ENCODE results near the gene SF3B3. TPM values are rescaled to one million over a fixed set of nuclear protein-coding genes. Genes with fewer than 3 reads are reported as not detected.

The SF3B3 gene
- total RNA-seq, 1 experiment from 2014 or later, result 403 TPM

GRCh38 chr16:70550082-70550481 lies 26.5 kb downstream of the SF3B3 start:
- POLR2A ChIA-PET, result no interaction called here

More at GRCh38 chr16:70550082-70550481, 26.5 kb downstream of the SF3B3 start:
- Histone ChIP-seq H3K79me2 (ENCODE audit: insufficient read depth, low read length) (peaks cover 100% of the 10 kb centered on the region), H3K9me3 (ENCODE audit: control insufficient read depth in 1 of 2, insufficient read depth in 1 of 2, low read depth in 1 of 2, low read length in 2 of 2) (no peaks in the 10 kb centered on the region), H3K9me2 (ENCODE audit: insufficient read depth) (no peaks in the 10 kb centered on the region), H3K27me3 (ENCODE audit: insufficient read depth, low read length) (no peaks in the 10 kb centered on the region), H3K9ac (ENCODE audit: low read length) (no peak overlapping the region), H4K20me1 (ENCODE audit: insufficient read depth) (peaks cover 27% of the 10 kb centered on the region; the same call in 1 of the 2 replicates), H3K36me3 (ENCODE audit: control insufficient read depth in 1 of 2, insufficient read depth in 2 of 2, low read length in 2 of 2) (peaks cover 72 to 84% of the 10 kb centered on the region in 2 experiments), H2AFZ (ENCODE audit: low read depth, low read length, poor library complexity, severe bottlenecking) (no peak overlapping the region), H3K4me2 (ENCODE audit: low read length) (no peak overlapping the region), H3K27ac (ENCODE audit: low read depth, low read length) (no peak overlapping the region), H3K4me3 (replicated peaks in 1 of 2; ENCODE audit: low read depth in 1 of 2, low read length in 2 of 2) (no peak overlapping the region), H3K4me1 (ENCODE audit: control insufficient read depth in 1 of 2, insufficient read depth in 2 of 2, low read length in 2 of 2) (no peaks in the 10 kb centered on the region)
- TF ChIP-seq REST (IDR thresholded peaks at IDR 0.05; ENCODE audit: low read depth) (no peak), POLR2A (IDR thresholded peaks at IDR 0.05; ENCODE audit: borderline replicate concordance, extremely low read depth, insufficient read depth, insufficient read length) (no peak), SRF (IDR thresholded peaks at IDR 0.05; ENCODE audit: low read depth) (no peak), ZNF274 (IDR thresholded peaks at IDR 0.05; ENCODE audit: low read depth, low read length) (no peak), POLR2AphosphoS5 (IDR thresholded peaks at IDR 0.05; ENCODE audit: low read depth, low read length) (no peak), MAX (IDR thresholded peaks at IDR 0.05) (no peak), JUND (IDR thresholded peaks at IDR 0.05) (no peak), EGR1 (IDR thresholded peaks at IDR 0.05; ENCODE audit: low read depth) (no peak), CBX3 (IDR thresholded peaks at IDR 0.05; ENCODE audit: low read depth) (no peak), YY1 (IDR thresholded peaks at IDR 0.05; ENCODE audit: extremely low read depth, insufficient replicate concordance, low read depth, low read length) (no peak), EZH2 (IDR thresholded peaks at IDR 0.05) (no peak), TCF7L2 (IDR thresholded peaks at IDR 0.05; ENCODE audit: borderline replicate concordance, extremely low read depth, insufficient read depth, insufficient read length) (no peak), SP1 (IDR thresholded peaks at IDR 0.05; ENCODE audit: low read depth) (no peak), CTCF (IDR thresholded peaks at IDR 0.05 in 2 of 3, conservative IDR thresholded peaks at IDR 0.05 in 1 of 3; ENCODE audit: borderline replicate concordance in 1 of 3, insufficient read depth in 1 of 3, low read depth in 2 of 3, low read length in 2 of 3) (no peak)
- RAD21 ChIA-PET (ENCODE audit: low non-redundant PET in 1 of 2, low total read pairs in 2 of 2, uncharacterized antibody in 2 of 2, unreplicated experiment in 2 of 2), result no interaction called here
- ATAC-seq (no peak), DNase-seq (ENCODE audit: low read depth, low spot score) (no peak)
- intact Hi-C loops (cut with micrococcal nuclease), result no loop called here
- no TSS peak for BruUV-seq (replicated peaks)
- CTCF ChIA-PET, result no interaction called here
